CD4-positive, alpha-beta T cell treated with Interleukin-6 at 100 ng/mL for 8 hours (primary cell): ENCODE results near the gene TLCD5.

Experiments
- DNase-seq: peaks from one replicate; pipeline ENCODE4 v3.0.0-alpha.2; 2020; ENCODE audit warnings: mixed read lengths, low spot score

TLCD5 gene

GRCh38 chr11:120337355-120338106 is 12.4 kb downstream of the TLCD5 start:
- no peak for DNase-seq

- DNase-seq = no peak
These were observed 13.2 kb downstream of the TLCD5 start for GRCh38 chr11:120338107-120338933.

- DNase-seq = no peak
These were observed 14.3 kb downstream of the TLCD5 start for GRCh38 chr11:120339394-120339890.

- DNase-seq = no peak
These were observed 15.4 kb downstream of the TLCD5 start for GRCh38 chr11:120340529-120340928.

GRCh38 chr11:120342226-120342625 is 17.1 kb downstream of the TLCD5 start:
- no peak for DNase-seq

- DNase-seq = no peak
These were observed 17.6 kb downstream of the TLCD5 start for GRCh38 chr11:120342678-120343077.

GRCh38 chr11:120343429-120343828 is 18.3 kb downstream of the TLCD5 start:
- DNase-seq = no peak

GRCh38 chr11:120344302-120345004 is 19.4 kb downstream of the TLCD5 start:
- DNase-seq = peak; percentile 76

- no peak for DNase-seq
These were observed 21.1 kb downstream of the TLCD5 start for GRCh38 chr11:120346233-120346632.

GRCh38 chr11:120350637-120351036 is 25.5 kb downstream of the TLCD5 start:
- DNase-seq = no peak

- no peak for DNase-seq
These were observed 27.3 kb downstream of the TLCD5 start for GRCh38 chr11:120352405-120352804.

- DNase-seq = no peak
These were observed 29.0 kb downstream of the TLCD5 start for GRCh38 chr11:120354068-120354467.

GRCh38 chr11:120354779-120355178 is 29.7 kb downstream of the TLCD5 start:
- no peak for DNase-seq

GRCh38 chr11:120357620-120358019 is 32.5 kb downstream of the TLCD5 start:
- no peak for DNase-seq

GRCh38 chr11:120358729-120359128 is 33.6 kb downstream of the TLCD5 start:
- DNase-seq = no peak

- DNase-seq = no peak
These were observed 38.3 kb downstream of the TLCD5 start for GRCh38 chr11:120363436-120363835.

- no peak for DNase-seq
These were observed 40.4 kb downstream of the TLCD5 start for GRCh38 chr11:120365512-120365911.

GRCh38 chr11:120372296-120372695 is 47.2 kb downstream of the TLCD5 start:
- DNase-seq = no peak

- DNase-seq = no peak
These were observed 50.0 kb downstream of the TLCD5 start for GRCh38 chr11:120375076-120375475.

- no peak for DNase-seq
These were observed 51.6 kb downstream of the TLCD5 start for GRCh38 chr11:120376547-120377182.

GRCh38 chr11:120378474-120378873 is 53.4 kb downstream of the TLCD5 start:
- no peak for DNase-seq

GRCh38 chr11:120381401-120381800 is 56.3 kb downstream of the TLCD5 start:
- DNase-seq = no peak
